Endothelial cell of umbilical vein (primary cell): ENCODE measurements around the gene ASPSCR1. TPM values are rescaled to one million over a fixed set of nuclear protein-coding genes. Genes with fewer than 3 reads are reported as not detected.

Source experiments
- BruUV-seq: library from RNA; stranded (reverse); fragments of 400-500 nt; replicated peaks from 2 replicates; lab custom pipeline; 2021; lab: Mats Ljungman, UMichigan
- CTCF ChIA-PET: fragments of 300-600, 350-600 bp; sonication (Branson Sonifier 250); formaldehyde crosslinking; loops from one replicate; lab custom pipeline; 2021; ENCODE audit warnings: antibody characterized with exemption, inconsistent platforms; lab: Charles Lee
- POLR2A ChIA-PET: fragments of 300-600, 350-600 bp; sonication (Branson Sonifier 250); formaldehyde crosslinking; loops from one replicate; lab custom pipeline; 2021; ENCODE audit warnings: antibody characterized with exemption, inconsistent platforms; lab: Charles Lee
- DNase-seq: peaks from one replicate; pipeline ENCODE4 v3.0.0-alpha.2; 2011; ENCODE audit warnings: low read depth, low spot score
- FAIRE-seq: peaks from 2 replicates; lab custom pipeline; 2011; peaks lifted over from hg19 to GRCh38; lab: Jason Lieb, UNC
- H2AFZ ChIP-seq: 2 replicates; pipeline ENCODE4 v1.6.0; 2012; ENCODE audit warnings: low read depth, low read length, control low read depth, inconsistent platforms
- H3K27ac ChIP-seq: 2 replicates; pipeline ENCODE4 v1.5.1; 2011; ENCODE audit warnings: low read depth, mild to moderate bottlenecking, control low read depth, low read length, moderate library complexity; ENCODE audit not compliant: insufficient read depth
- H3K27me3 ChIP-seq, 2 experiments: 2 replicates each; pipeline versions ENCODE4 v1.6.0 to v1.6.1; 2011; ENCODE audit warnings: low read length in 2 of 2, mixed read lengths in 1 of 2; ENCODE audit not compliant: control insufficient read depth in 2 of 2, insufficient read depth in 2 of 2
- H3K36me3 ChIP-seq, 2 experiments: 2 replicates in 1 of 2; 3 replicates in 1 of 2; pipeline ENCODE4 v1.5.1; 2011; ENCODE audit warnings: low read length in 2 of 2, mild to moderate bottlenecking in 1 of 2, moderate library complexity in 1 of 2; ENCODE audit not compliant: control insufficient read depth in 2 of 2, insufficient read depth in 2 of 2; ENCODE audit errors: extremely low read depth in 1 of 2
- H3K4me1 ChIP-seq: 3 replicates; pipeline ENCODE4 v1.5.1; 2011; ENCODE audit warnings: mild to moderate bottlenecking, low read length; ENCODE audit not compliant: control insufficient read depth, insufficient read depth; ENCODE audit errors: extremely low read depth
- H3K4me2 ChIP-seq: 2 replicates; pipeline ENCODE4 v1.6.1; 2011; ENCODE audit warnings: low read length, control low read depth, mixed read lengths; ENCODE audit not compliant: insufficient read depth
- H3K4me3 ChIP-seq, 3 experiments: fragments of 200-600 bp in 1 of 3; sonication (generic), shearing (Covaris generic) in 1 of 3; replicated peaks in 1 of 3; 2 replicates each; pipeline ENCODE4 v1.5.1; 2011 to 2016; ENCODE audit warnings: control low read depth in 3 of 3, low read length in 3 of 3, mild to moderate bottlenecking in 2 of 3, inconsistent platforms in 1 of 3, low read depth in 1 of 3, moderate library complexity in 1 of 3; ENCODE audit not compliant: insufficient read depth in 1 of 3
- H3K79me2 ChIP-seq: 2 replicates; pipeline ENCODE4 v1.6.0; 2012; ENCODE audit warnings: low read length, inconsistent platforms; ENCODE audit not compliant: control insufficient read depth, insufficient read depth
- H3K9ac ChIP-seq: replicated peaks from 2 replicates; pipeline ENCODE3; 2011; ENCODE audit warnings: low read length, control low read depth; ENCODE audit not compliant: insufficient read depth; ENCODE audit errors: extremely low read depth
- H3K9me1 ChIP-seq: replicated peaks from 3 replicates; pipeline ENCODE4 v1.6.0; 2011; ENCODE audit warnings: mild to moderate bottlenecking, low read length; ENCODE audit not compliant: control insufficient read depth, insufficient read depth; ENCODE audit errors: extremely low read depth
- H3K9me3 ChIP-seq: replicated peaks from 2 replicates; pipeline ENCODE4 v1.5.1; 2012; ENCODE audit warnings: low read length, inconsistent platforms; ENCODE audit not compliant: control insufficient read depth, insufficient read depth
- H4K20me1 ChIP-seq: replicated peaks from 2 replicates; pipeline ENCODE3; 2011; ENCODE audit warnings: mild to moderate bottlenecking, low read length; ENCODE audit not compliant: control insufficient read depth, insufficient read depth; ENCODE audit errors: extremely low read depth
- CTCF ChIP-seq, 2 donors: IDR thresholded peaks; 1 replicate in 1 of 2; 2 replicates in 1 of 2; pipeline ENCODE4 v1.5.1; 2011; ENCODE audit warnings: low read length in 2 of 2, mild to moderate bottlenecking in 2 of 2, moderate library complexity in 2 of 2, control low read depth in 1 of 2, inconsistent platforms in 1 of 2, low read depth in 1 of 2; ENCODE audit not compliant: insufficient read depth in 1 of 2; ENCODE audit errors: extremely low read depth in 1 of 2
- EZH2 ChIP-seq: IDR thresholded peaks from 2 replicates; pipeline ENCODE4 v1.6.1; 2012; ENCODE audit warnings: borderline replicate concordance, low read depth, mild to moderate bottlenecking, moderate library complexity, low read length, inconsistent platforms; ENCODE audit not compliant: severe bottlenecking
- FOS ChIP-seq: IDR thresholded peaks from 2 replicates; pipeline ENCODE4 v1.6.1; 2011; ENCODE audit warnings: mild to moderate bottlenecking, low read length, moderate library complexity, borderline replicate concordance; ENCODE audit not compliant: insufficient read depth
- GATA2 ChIP-seq: IDR thresholded peaks from 2 replicates; pipeline ENCODE4 v1.7.0; 2011; ENCODE audit warnings: low read depth, mild to moderate bottlenecking, moderate library complexity, mixed read lengths, low read length; ENCODE audit not compliant: insufficient read length, insufficient read depth
- JUN ChIP-seq: IDR thresholded peaks from 2 replicates; pipeline ENCODE4 v1.6.1; 2011; ENCODE audit warnings: borderline replicate concordance, low read depth; ENCODE audit not compliant: insufficient read length, insufficient read depth
- MYC ChIP-seq: IDR thresholded peaks from one replicate; pipeline ENCODE4 v1.6.1; 2011; ENCODE audit warnings: mild to moderate bottlenecking, low read depth, low read length
- POLR2A ChIP-seq: IDR thresholded peaks from 2 replicates; pipeline ENCODE4 v1.6.1; 2012; ENCODE audit warnings: low read depth, mild to moderate bottlenecking, control low read depth, low read length
- POLR2AphosphoS5 ChIP-seq: IDR thresholded peaks from 2 replicates; pipeline ENCODE4 v1.6.1; 2012; ENCODE audit warnings: low read depth, mild to moderate bottlenecking, control low read depth, low read length, moderate library complexity; ENCODE audit not compliant: insufficient read depth
- dilution Hi-C: fragments of 300-500 bp; cut with MboI; formaldehyde crosslinking; loops from one replicate; pipeline ENCODE4 v1.15.0; 2019; ENCODE audit warnings: low sequenced_read_pairs; ENCODE audit not compliant: extremely low pct_ligation_motif_present
- intact Hi-C: fragments of 100-400 bp; cut with micrococcal nuclease; formaldehyde crosslinking; loops from one replicate; pipeline ENCODE4 v1.10.0; 2022
- polyA plus RNA-seq, 4 experiments: library from polyadenylated mRNA; depleted of rRNA in 3 of 4; stranded (reverse) in 3 of 4; unstranded in 1 of 4; fragments of >200 nt; gene quantifications; 2 replicates each; pipeline versions ENCODE4 v1.2.1 to v1.2.3, GENCODE V29; 2011 to 2012; ENCODE audit warnings: missing spikeins in 1 of 4
- total RNA-seq: library from RNA; stranded (reverse); gene quantifications from 2 replicates; pipeline ENCODE4 v1.2.3, GENCODE V29; 2021
- TF ChIP-seq, protein P1 (sequence below): IDR thresholded peaks from 2 replicates; pipeline ENCODE4 v1.6.1; 2011; ENCODE audit not compliant: insufficient read depth, insufficient read length

The ASPSCR1 gene
- total and polyA plus RNA-seq, 2 donors (not counting 3 experiments of a cell fraction or from before 2014, with no cell fraction given): 24.8 to 36.5 TPM

DNA sequence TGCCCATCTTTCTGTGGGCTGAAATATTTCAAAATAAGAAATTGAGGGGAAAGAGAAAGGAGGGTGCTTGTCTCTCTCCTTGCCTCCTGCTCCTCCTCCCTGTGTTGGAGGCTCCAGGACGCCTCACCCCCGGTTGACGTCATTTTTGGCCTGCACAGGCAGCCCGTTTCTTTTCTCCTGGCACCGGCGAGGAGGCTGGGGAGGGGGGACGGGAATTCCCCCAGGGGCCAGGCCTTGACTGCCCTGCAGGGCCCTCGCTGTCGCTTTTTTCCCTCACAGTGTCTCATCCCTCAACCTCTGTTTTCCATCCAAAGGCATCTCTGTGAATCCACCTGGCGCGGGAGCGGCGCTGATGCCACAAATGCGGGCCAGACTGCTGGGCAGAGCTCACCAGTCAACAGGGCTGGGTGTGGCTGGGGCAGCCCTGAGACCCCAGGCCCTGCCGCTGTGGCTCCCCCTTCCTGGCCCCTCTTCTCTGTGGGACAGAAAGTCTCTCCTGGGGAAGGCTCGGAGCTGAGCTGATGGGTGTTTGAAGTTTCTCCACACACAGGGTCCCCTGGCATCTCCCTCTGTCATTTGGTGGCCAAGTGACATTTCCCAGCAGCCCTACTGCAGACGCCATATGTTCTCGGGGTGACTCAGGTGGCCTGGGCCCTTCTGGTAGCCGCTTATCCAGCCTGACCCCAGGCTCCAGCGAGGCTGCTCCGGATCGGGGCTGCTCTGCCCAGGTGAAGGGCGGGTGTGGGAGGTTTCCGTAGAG lies 29.2 kb downstream of the ASPSCR1 start:
- Histone ChIP-seq H3K4me1 (peaks cover 13% of the 10 kb centered on the region), H3K9ac (no peak overlapping the region), H3K36me3 (no peaks in the 10 kb centered on the region), H3K9me1 (no peaks in the 10 kb centered on the region), H3K27ac (no peak overlapping the region), H3K9me3 (no peaks in the 10 kb centered on the region), H3K27me3 (no peaks in the 10 kb centered on the region), H4K20me1 (no peaks in the 10 kb centered on the region), H3K4me2 (no peak overlapping the region), H2AFZ (no peak overlapping the region), H3K4me3 (no peak overlapping the region), H3K79me2 (no peaks in the 10 kb centered on the region)
- TF ChIP-seq POLR2AphosphoS5 (no peak), JUN (no peak), POLR2A (no peak), CTCF (IDR thresholded peaks at IDR 0.05; ENCODE audit: extremely low read depth in 1 of 2, insufficient read depth in 1 of 2, low read depth in 1 of 2, low read length in 2 of 2) (no peak), FOS (no peak), EZH2 (no peak), GATA2 (no peak), MYC (no peak)
- TF ChIP-seq, protein P1, sequence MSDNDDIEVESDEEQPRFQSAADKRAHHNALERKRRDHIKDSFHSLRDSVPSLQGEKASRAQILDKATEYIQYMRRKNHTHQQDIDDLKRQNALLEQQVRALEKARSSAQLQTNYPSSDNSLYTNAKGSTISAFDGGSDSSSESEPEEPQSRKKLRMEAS: no peak
- CTCF ChIA-PET: no interaction called here
- dilution Hi-C loops (no loop called here), intact Hi-C loops (no loop called here)
- no TSS peak for BruUV-seq
- DNase-seq (no peak), FAIRE-seq (no peak)
- POLR2A ChIA-PET: no interaction called here
